GM19455 (cell line): Measurements from ENCODE around the gene ADAMTS12.

Experiments used
- ATAC-seq: cut with Tn5 transposase; IDR thresholded peaks from one replicate; pipeline ENCODE4 v1.9.1; 2021; ENCODE audit not compliant: unreplicated experiment

The ADAMTS12 gene

DNA sequence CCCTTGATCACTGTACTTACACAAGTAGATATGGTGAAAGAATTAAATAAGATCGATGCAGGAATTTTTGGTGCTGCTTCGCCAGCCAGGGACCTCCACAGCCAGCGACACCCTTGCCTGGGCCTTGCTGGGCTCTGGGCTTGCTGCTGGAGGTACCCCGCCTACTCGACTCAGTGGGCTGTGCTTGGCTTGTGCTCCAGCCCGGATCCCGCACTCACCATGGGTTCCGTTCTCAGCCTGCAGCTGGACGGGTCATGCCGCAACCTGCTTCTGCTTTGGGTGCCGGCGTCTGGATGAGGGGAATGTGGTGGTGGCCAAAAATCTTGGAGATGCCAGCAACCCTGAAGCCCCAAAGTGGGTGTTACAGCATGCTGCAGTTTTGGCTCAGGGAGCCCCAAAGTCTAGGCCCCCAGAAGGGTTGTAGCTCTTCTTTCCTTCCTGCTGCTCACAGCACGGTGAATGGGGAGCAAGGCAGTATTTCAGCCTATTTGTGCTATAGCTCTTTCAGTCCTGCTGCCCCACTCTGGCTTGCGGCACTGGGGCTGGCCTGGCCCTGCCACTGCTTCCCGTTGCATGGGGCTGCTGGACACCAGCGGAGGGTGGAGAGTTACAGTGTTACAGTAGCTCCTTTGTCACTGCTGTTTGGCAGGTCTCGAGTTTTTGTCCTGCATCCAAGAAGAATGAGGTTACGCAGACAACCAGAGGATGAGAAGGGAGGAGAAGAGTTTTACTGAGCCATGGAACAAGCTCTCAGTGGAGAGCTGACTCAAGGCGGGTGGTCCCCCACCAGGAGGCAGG is 403.0 kb downstream of the ADAMTS12 start:
- no peak for ATAC-seq

DNA sequence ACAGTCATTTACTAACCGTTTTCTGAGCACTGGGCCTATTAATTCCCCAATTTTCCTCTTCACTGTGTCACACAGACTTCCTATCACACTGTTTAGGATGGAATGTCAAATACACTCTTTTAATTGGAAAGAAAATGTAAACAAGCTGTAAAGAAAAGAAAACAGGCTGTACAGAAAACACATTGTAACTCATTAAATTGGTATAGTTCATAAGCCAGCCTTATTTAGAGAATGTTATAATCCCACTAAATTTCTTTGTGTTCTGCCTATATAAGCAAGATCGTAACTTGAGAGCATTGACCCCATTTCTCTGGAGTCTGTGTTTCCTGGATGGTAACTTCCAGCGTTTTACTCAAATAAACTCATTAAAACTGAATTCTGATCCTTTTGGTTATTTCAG is 404.6 kb downstream of the ADAMTS12 start:
- no peak for ATAC-seq

DNA sequence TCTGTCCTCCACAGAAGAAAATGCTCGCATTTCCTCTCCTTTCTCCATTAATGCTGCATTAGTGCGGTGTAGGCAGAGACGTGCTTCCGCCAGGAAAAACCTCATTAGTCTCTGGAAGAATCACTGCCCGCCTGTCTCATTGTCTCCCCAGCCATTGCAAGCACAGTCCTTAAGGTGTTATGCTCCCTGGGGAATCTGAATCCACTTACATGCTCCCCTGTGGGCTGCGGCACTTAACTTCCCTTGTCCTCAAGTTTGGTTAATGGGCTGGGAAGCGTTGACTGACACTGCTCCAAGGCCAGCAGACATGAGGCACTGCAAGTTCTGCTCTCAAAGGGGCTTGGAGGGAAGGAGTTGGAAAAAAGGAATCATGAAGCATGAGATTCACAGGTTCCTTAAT is 409.5 kb downstream of the ADAMTS12 start:
- no peak for ATAC-seq

DNA sequence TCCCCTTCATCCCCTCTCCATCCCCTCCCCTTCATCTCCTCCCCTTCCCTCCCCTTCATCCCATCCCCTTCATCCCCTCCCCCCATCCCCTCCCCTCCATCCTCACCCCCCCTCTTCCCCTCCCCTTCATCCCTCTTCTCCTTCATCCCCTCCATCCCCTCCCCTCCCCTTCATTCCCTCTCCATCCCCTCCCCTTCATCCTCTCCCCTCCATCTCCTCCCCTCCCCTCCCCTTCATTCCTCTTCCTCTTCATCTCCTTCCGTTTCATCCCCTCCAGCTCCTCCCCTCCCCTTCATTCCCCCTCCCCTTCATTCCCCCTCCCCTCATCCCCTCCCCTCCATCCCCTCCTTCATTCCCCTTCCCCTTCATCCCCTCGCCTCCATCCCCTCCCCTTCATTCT is 410.9 kb downstream of the ADAMTS12 start:
- ATAC-seq = no peak

DNA sequence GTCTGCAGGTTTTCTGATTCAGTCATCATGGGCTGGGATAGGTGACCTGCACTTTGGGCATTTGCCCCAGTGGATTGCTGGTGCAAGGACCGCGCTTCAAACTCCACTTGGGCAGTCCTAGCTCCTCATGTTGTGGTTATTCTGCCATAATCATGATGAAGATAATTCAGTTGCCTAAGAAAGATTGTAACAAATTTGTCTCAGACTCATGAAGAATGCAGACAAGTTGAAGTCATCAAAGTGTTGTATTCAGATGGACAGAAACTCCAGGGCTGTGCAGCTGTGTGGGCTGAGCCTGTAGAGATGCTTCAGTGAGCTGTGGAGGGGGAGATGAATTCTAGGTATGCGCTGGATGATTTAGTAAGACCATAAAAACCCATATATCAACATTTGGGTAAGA is 412.5 kb downstream of the ADAMTS12 start:
- no peak for ATAC-seq

DNA sequence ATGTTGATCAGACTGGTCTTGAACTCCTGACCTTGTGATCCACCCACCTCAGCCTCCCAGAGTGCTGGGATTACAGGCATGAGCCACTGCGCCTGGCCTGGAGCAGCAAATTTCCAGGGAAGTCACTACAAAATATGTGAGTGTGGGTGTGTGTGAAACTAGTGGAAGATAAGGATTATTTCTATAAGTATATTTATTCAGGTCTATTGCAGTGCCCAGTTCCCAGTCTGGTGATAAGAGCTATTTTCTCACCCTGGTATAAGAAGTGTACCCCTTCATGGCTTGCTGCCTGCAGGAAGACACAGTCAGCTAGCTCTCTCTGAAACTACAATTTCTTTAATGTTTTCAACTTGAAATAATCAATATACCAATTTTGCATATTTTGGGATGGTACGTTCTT is 414.0 kb downstream of the ADAMTS12 start:
- ATAC-seq = no peak

DNA sequence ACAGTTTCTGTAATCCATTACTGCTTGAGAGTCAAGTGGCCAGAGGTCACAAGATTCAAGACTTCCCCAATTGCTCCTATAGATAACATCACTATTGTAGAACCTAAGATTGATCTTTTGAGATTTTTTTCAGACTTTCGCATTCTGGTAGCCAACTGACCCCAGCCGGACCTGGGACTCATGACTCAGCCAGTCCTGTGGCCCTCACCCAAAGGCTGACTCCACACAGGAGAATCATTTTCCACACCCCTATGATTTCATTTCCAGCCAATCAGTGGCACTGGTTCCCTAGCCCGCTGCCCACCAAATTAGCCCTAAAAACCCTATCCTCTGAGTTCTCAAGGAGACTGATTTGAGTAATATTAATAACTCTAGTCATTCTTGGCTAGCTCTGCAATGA is 414.8 kb downstream of the ADAMTS12 start:
- no peak for ATAC-seq

DNA sequence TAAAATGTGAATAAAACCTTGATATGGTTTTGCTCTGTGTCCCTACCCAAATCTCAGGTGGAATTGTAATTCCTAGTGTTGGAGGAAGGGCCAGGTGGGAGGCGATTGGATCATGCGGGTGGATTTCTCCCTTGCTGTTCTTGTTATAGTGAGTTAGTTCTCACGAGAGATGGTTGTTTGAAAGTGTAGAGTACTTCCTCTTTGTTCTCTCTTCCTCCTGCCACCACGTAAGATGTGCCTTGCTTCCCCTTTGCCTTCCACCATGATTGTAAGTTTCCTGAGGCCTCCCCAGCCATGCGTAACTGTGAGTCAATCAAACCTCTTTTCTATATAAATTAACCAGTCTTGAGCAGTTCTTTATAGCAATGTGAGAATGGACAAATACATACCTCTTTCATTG is 416.1 kb downstream of the ADAMTS12 start:
- ATAC-seq = no peak

DNA sequence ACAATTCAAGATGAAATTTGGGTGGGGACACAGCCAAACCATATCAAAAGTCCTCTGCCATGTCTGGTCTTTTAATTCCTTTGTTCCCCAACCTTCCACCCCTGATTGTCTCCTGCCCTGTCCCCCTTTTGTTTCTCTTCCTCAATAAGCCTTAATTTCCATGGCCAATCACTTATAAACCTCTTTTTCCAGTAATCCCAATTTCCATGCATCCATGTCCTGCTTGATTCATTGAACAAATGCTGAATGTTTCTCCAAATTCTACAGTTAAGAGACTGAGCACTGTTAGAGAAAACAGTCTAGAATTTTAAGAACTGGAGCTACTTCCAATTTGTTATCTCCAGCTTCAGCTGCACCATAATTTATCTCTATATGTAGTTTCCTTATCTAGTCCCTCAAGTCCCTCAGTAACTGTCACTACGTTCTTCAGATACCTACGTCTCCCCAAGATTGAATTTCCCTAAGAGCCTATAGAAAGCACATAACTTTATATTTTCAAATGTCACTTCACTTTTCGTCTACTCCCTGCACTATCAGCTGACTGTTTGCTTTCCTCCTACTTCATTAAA is 416.8 kb downstream of the ADAMTS12 start:
- no peak for ATAC-seq

DNA sequence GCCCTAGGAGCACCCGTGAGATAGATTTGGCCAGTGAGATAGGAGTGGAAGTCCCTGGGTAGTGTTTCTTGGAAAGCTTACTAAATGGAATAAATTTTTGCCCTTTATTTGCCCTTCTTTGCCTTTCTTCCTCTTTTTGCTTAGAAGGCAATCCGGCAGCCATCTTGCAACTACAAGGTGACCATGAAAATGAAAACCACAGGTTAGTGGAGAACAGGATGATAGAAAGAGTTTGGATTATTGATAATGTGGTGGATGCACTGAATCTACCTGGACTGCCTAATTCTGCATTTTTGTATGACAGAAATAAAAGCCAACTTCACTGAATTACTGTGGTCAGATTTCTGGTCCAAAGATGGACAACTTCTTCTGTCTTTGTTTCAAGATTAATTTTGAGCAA is 417.8 kb downstream of the ADAMTS12 start:
- no peak for ATAC-seq
